Gastrocnemius medialis (tissue), 4 donors: ENCODE measurements around the gene RPS6KA2.

ENCODE experiments used
- CTCF ChIP-seq, 5 experiments: fragments of 450-650 bp in 3 of 5; fragments of 200-600 bp in 2 of 5; sonication (generic) in 2 of 5; IDR thresholded peaks in 4 of 5; conservative IDR thresholded peaks in 1 of 5; 1 replicate in 4 of 5; 2 replicates in 1 of 5; pipeline ENCODE4 v1.5.1; 2016 to 2019; ENCODE audit warnings: antibody characterized with exemption in 5 of 5, mild to moderate bottlenecking in 3 of 5, moderate library complexity in 3 of 5
- POLR2A ChIP-seq, 2 donors: fragments of 450-650 bp; IDR thresholded peaks; one replicate each; pipeline ENCODE4 v1.6.1; 2017; ENCODE audit warnings: antibody characterized with exemption in 2 of 2, mild to moderate bottlenecking in 2 of 2, moderate library complexity in 2 of 2

GRCh38 chr6:166360243-166361076 is 266.6 kb downstream of the RPS6KA2 start:
- TF ChIP-seq CTCF (IDR thresholded peaks at IDR 0.05 in 4 of 5, conservative IDR thresholded peaks at IDR 0.05 in 1 of 5) (no peak), POLR2A (IDR thresholded peaks at IDR 0.05) (no peak)
